HT-29 (cell line): ENCODE measurements around the gene STAT3. TPM values are rescaled to one million over a fixed set of nuclear protein-coding genes. Genes with fewer than 3 reads are reported as not detected.

Experiments
- DNase-seq: peaks from one replicate; pipeline ENCODE4 v3.0.0-alpha.2; 2015; ENCODE audit warnings: low spot score
- total RNA-seq: library from RNA; depleted of rRNA; stranded (reverse); fragments of >200 nt; shearing (Covaris generic); gene quantifications from 2 replicates; pipeline ENCODE4 v1.2.3, GENCODE V29; 2014

Gene STAT3
- total RNA-seq, 1 experiment from 2014 or later, result 30.9 TPM

- DNase-seq, result no peak
These were observed 33.0 kb downstream of the STAT3 start for GRCh38 chr17:42354956-42355843.

GRCh38 chr17:42348104-42348503 lies 40.1 kb downstream of the STAT3 start:
- no peak for DNase-seq

GRCh38 chr17:42347606-42348005 lies 40.6 kb downstream of the STAT3 start:
- DNase-seq, result no peak

GRCh38 chr17:42347198-42347597 lies 41.0 kb downstream of the STAT3 start:
- DNase-seq, result peak; percentile 18

DNA sequence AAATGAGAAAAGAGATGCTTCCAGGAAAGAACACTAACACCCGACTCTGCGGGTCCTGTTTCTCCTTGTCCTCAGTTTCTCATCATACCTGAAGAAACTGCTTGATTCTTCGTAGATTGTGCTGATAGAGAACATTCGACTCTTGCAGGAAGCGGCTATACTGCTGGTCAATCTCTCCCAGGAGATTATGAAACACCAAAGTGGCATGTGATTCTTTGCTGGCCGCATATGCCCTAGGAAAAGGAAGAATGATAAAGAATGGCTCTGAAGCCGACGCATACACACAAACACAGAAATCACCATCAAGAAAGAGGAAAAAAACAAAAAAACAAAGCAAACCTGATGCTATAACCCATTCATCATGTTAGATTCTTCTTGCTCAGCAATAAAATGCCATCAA lies 41.8 kb downstream of the STAT3 start:
- no peak for DNase-seq

GRCh38 chr17:42345396-42346073 lies 42.7 kb downstream of the STAT3 start:
- no peak for DNase-seq

DNA sequence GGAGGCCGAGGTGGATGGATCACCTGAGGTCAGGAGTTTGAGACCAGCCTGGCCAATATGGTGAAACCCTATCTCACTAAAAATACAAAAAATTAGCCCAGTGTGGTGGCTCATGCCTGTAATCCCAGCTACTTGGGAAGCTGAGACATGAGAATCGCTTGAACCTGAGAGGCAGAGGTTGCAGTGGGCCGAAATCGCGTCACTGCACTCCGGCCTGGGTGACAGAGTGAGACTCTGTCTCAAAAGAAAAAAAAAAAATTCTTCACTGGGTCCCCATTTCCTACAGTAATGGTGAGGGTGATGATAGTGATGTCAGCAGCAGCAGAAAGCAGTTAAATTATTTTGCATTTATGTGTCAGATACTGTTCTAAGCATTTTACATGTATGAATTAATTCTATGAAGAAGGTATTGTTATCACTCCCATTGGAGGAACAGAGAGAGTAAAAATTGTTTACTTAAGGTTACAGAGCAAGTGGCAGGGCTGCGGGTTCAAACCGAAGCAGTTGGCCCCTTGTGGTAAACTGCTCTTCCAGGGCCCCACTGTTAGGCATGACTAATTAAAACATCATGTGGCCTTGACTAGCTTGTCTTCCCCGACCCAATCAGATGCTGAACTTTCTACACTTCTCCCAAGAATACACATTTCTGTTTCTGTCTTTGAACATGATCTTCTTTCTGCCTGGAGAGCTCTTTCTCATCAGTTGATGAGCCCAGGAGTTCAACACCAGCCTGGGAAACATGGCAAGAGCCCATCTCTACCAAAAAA lies 45.8 kb downstream of the STAT3 start:
- DNase-seq, result no peak

- DNase-seq, result no peak
These were observed 46.7 kb downstream of the STAT3 start for GRCh38 chr17:42341568-42341967.

- DNase-seq, result no peak
These were observed 47.5 kb downstream of the STAT3 start for GRCh38 chr17:42340691-42341127.

DNA sequence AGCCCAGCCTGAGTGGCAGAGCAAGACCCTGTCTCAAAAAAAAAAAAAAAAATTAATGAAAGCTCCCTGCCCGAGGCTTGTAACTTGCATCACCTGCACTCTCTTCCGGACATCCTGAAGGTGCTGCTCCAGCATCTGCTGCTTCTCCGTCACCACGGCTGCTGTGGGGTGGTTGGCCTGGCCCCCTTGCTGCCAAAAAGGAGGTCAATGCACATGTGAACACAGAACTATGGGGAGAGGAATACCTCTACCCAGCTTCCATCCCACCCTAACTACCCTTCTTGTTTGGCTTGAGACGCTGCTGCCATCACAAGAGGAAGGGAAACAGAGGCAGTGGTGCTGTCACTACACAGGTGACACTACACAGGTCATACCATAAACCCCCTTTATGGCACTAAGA lies 49.0 kb downstream of the STAT3 start:
- no peak for DNase-seq

DNA sequence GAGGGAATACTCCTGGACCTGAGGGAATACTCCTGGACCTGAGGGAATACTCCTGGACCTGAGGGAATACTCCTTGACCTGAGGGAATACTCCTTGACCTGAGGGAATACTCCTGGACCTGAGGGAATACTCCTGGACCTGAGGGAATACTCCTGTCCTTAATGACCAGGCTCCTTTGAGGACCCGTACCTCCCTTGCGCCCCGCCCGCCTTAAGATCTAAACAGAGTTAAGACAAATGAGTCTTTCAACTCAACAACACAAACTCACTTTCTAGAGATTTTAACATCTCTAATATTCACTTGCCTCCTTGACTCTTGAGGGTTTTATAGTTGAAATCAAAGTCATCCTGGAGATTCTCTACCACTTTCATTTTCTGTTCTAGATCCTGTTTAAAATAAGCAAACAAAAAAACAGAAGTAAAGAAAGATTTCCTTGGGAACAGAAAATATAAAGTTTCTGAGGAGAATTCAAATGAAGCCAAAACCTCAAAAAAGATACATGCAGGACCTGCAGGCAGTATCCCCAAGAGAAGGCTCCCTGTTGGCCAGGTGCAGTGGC lies 49.7 kb downstream of the STAT3 start:
- no peak for DNase-seq

DNA sequence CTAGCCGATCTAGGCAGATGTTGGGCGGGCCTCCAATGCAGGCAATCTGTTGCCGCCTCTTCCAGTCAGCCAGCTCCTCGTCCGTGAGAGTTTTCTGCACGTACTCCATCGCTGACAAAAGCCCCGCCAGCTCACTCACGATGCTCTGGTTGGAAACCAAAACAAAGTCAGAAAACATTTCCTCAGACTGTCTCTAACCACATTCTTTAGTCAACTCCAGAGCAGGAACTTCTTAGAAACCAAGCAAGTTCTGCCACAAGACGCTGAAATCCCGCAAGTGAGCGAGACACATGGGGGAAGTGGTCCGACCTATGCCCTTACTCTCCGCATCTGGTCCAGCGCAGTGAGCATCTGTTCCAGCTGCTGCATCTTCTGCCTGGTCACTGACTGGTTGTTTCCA lies 50.8 kb downstream of the STAT3 start:
- DNase-seq, result no peak

DNA sequence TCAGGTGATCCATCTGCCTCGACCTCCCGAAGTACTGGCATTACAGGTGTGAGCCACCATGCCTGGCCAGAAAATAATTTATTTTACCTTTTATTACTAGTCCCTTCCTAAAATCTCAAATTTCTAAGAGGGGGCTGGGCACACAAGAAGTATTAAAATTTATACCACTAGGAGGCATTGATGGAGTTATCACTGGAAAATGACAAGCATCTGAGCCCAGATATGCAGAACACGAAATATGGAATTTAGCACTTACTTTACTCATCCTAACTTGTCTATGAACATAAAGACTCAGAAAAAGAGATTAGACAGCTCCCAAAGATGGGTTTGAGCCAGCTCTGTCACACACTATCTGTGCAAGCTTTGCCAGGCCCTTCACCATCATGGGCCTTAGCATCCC lies 53.6 kb downstream of the STAT3 start:
- DNase-seq, result no peak

GRCh38 chr17:42333053-42333452 lies 55.2 kb downstream of the STAT3 start:
- no peak for DNase-seq

GRCh38 chr17:42329025-42329976 lies 58.9 kb downstream of the STAT3 start:
- DNase-seq, result no peak

GRCh38 chr17:42325026-42325425 lies 63.2 kb downstream of the STAT3 start:
- peak; percentile 34 for DNase-seq

DNA sequence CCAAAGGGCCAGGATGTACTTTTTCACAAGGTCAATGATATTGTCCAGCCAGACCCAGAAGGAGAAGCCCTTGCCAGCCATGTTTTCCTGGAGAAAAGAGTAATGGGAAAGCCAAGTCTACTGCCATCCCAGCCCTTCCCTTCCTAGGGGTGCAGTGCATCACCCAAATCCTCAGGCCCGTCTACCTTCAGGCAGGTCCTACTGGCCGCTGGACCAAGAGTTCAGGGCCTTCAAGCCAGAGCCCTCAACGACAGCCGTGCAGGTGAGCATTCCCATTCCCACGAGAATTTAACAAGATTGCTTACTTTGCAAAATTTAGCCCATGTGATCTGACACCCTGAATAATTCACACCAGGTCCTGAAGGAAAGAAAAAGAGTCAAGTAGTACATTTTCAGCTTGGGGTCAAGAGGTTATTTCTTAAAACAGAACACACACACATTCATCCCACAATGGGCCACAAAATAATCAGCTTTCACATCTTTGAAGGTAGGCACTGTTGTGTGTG lies 64.9 kb downstream of the STAT3 start:
- no peak for DNase-seq

- DNase-seq, result peak; percentile 92
These were observed 65.6 kb downstream of the STAT3 start for GRCh38 chr17:42322382-42323267.

DNA sequence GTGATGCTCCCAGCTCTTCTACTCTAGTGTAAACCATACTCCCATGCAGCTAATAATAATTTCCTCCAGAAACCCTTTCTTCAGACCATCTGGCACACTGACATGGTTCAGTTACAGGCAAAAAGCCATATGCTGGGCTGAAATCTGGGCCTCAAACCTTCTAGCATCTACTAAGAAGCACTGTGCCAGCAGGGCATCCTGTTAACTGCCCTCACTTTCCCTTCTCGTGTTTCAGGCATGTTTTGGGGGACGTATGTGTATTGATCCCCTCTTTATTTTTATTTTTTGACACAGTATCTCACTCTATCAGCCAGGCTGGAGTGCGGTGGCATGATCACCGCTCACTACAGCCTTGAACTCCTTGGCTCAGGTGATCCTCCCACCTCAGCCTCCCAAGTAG lies 66.7 kb downstream of the STAT3 start:
- DNase-seq, result no peak
